Endometrial microvascular endothelial cells (primary cell): Measurements from ENCODE around the gene SMARCAL1. TPM values are rescaled to one million over a fixed set of nuclear protein-coding genes. Genes with fewer than 3 reads are reported as not detected.

Experiments
- in situ Hi-C: cut with HindIII; loops from 2 replicates; pipeline ENCODE4 v1.10.0; 2017; ENCODE audit warnings: low sequenced_read_pairs, low pct_unique_long_range_greater_than_20kb; ENCODE audit errors: inconsistent ontology term
- total RNA-seq: library from RNA; depleted of rRNA; stranded (reverse); fragments of >200 nt; gene quantifications from one replicate; pipeline ENCODE4 v1.2.3, GENCODE V29; 2015; ENCODE audit errors: inconsistent ontology term

Gene SMARCAL1
- total RNA-seq, 1 donor from 2014 or later, result 24.0 TPM

- in situ Hi-C loops, result no loop called here
These were observed 51.9 kb downstream of the SMARCAL1 start for GRCh38 chr2:216464104-216464720.

- in situ Hi-C loops, result no loop called here
These were observed 53.4 kb downstream of the SMARCAL1 start for GRCh38 chr2:216465579-216466195.

GRCh38 chr2:216467845-216468244 lies 55.6 kb downstream of the SMARCAL1 start:
- in situ Hi-C loops, result no loop called here

GRCh38 chr2:216469661-216470060 lies 57.4 kb downstream of the SMARCAL1 start:
- in situ Hi-C loops, result no loop called here

GRCh38 chr2:216473187-216473586 lies 60.9 kb downstream of the SMARCAL1 start:
- in situ Hi-C loops, result no loop called here

- in situ Hi-C loops, result no loop called here
These were observed 62.8 kb downstream of the SMARCAL1 start for GRCh38 chr2:216474925-216475670.

GRCh38 chr2:216475767-216476166 lies 63.5 kb downstream of the SMARCAL1 start:
- in situ Hi-C loops, result no loop called here

- in situ Hi-C loops, result no loop called here
These were observed 65.2 kb downstream of the SMARCAL1 start for GRCh38 chr2:216477283-216478035.

GRCh38 chr2:216478151-216478550 lies 65.9 kb downstream of the SMARCAL1 start:
- in situ Hi-C loops, result no loop called here

GRCh38 chr2:216478791-216479190 lies 66.5 kb downstream of the SMARCAL1 start:
- in situ Hi-C loops, result no loop called here

- in situ Hi-C loops, result no loop called here
These were observed 67.9 kb downstream of the SMARCAL1 start for GRCh38 chr2:216480221-216480620.

- in situ Hi-C loops, result no loop called here
These were observed 70.4 kb downstream of the SMARCAL1 start for GRCh38 chr2:216482640-216483039.

GRCh38 chr2:216485237-216485636 lies 73.0 kb downstream of the SMARCAL1 start:
- in situ Hi-C loops, result no loop called here

- in situ Hi-C loops, result no loop called here
These were observed 73.5 kb downstream of the SMARCAL1 start for GRCh38 chr2:216485745-216486144.

GRCh38 chr2:216486271-216486670 lies 74.0 kb downstream of the SMARCAL1 start:
- in situ Hi-C loops, result no loop called here

GRCh38 chr2:216486708-216487107 lies 74.4 kb downstream of the SMARCAL1 start:
- in situ Hi-C loops, result no loop called here

GRCh38 chr2:216490061-216490460 lies 77.8 kb downstream of the SMARCAL1 start:
- in situ Hi-C loops, result no loop called here

GRCh38 chr2:216491793-216492596 lies 79.7 kb downstream of the SMARCAL1 start:
- in situ Hi-C loops, result no loop called here
